GM18526 (cell line): ENCODE data around the gene GOLGA5.

ENCODE experiments used
- POLR2A ChIP-seq: IDR thresholded peaks from 3 replicates; pipeline ENCODE4 v1.6.1; 2011; ENCODE audit not compliant: insufficient read length; ENCODE audit errors: extremely low read depth

GOLGA5 gene

GRCh38 chr14:92866181-92866752, 72.2 kb downstream of the GOLGA5 start:
- no peak for TF ChIP-seq POLR2A

DNA sequence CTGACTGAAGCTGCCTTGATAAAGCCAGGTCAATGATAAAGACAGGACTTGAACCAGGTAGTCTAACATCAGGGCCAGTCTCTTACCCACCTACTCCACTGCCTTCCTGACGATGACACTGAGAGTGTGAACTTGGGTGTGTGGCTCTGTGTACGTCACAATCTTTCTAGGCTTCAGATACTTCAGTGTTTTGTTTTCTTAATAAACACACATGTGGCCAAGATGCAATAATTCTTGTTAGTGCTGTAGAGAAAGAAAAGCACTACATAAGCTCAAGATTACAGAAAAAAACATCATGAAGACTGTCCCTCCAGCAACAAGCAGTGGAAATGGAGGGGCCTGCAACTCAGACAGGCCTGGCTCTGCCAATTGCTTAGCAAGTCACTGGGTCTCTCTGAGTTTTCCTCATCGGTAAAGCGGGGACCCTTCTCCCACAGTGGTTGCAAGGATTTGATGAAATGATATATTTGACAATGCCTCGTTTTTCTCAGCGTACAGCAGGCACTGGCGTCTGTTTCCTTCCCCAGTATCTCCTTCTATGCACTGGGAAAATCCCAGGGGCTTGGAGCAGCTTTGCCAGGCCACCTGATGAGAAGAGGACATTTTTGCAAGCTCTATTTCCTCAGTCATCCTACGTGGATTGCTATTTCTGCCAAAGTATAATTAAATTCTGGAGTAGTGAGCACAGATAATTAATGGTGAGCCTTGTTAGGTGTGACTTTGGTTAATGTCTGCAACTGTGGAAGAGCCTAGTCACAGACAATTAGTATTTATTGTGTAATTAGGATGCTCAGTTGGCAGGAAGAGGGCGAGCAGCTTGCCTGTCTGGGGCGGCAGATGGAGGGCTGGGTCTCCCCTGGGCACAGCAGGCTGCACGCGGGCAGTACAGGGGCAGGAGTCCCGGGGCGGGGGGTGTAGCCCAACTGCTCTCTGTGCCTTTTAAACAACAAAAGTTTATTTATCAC, 73.1 kb downstream of the GOLGA5 start:
- TF ChIP-seq POLR2A, result no peak

DNA sequence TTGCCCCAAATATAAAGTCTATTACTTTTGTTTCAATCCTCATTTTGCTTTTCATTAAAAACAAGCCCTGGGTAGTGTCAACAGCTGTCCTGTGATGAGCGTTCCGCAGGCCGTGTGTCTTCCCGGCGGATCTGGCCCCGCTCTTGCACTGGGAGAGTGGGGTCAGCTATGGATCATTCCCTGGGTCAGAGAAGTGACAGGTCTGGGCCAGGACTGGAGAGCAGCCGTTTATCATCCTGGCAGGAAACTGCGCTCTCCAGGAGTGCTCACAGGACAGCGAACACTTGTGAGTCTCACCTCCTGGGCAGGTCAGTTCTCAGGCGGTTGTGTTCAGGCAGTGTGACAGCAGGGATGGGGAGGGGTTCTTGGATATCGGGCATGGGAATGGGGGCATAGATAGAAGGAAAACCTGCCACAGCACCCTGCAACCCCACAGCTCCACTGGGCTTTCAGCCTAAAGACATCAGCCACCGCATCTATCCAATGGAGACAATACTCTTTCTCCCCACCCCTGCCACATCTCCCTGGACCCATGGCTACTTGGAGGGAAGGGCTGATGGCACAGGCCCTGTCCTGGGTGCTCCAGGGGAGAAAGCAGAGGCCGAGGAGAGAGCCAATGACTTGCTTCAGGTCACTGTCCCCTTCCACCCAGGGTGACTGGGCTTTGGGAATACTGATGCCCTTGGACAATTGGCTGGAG, 81.0 kb downstream of the GOLGA5 start:
- TF ChIP-seq POLR2A, result no peak

DNA sequence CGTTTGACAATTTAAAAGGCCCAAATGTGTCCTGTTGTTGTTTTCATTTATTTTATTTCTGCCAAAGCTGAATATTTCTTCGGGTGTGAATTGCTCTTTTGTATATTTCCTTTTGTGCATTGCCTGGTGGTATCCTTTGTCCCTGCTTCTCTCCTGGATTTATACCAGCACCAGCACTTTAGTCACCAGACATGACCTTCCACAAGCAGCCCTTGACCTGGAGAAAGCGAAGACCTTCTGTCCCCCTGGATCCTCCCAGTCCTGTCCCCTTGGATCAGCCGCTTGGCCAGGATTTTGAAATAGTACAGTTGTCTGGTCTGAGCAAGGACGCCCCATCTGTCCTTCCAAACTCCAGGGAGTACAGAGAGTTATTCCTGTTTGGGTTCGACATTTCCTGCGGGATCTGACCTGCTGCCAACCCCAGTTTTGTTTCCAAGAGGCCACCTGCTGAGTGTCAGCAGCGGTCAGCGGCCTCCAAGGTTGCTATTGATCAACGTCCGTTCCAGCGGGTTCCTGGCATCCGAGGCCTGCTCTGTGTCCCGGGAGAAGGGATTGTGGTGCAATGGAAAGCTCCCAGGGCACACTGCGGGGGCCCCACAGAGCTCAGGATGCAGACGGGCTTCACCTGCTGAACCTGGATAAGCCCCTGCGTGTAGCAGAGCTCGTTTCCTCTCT, 83.8 kb downstream of the GOLGA5 start:
- TF ChIP-seq POLR2A, result no peak

DNA sequence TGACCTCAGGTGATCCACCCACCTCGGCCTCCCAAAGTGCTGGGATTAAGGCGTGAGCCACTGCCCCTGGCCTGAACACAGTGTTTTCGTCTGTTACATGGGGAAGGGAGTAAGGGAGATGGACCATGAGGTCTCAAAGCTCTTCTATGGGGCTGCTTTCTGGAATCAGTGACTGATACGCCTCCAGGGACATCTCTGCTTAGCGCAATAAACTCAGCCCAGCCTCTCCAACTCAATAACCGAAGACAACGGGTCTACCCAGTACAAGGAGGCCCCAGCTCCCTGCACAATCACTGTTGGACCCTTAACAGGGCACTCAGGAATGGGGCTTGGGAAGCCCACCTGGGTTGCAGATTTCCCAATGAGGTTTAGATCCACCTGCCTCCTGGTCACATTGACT, 86.2 kb downstream of the GOLGA5 start:
- TF ChIP-seq POLR2A, result no peak

DNA sequence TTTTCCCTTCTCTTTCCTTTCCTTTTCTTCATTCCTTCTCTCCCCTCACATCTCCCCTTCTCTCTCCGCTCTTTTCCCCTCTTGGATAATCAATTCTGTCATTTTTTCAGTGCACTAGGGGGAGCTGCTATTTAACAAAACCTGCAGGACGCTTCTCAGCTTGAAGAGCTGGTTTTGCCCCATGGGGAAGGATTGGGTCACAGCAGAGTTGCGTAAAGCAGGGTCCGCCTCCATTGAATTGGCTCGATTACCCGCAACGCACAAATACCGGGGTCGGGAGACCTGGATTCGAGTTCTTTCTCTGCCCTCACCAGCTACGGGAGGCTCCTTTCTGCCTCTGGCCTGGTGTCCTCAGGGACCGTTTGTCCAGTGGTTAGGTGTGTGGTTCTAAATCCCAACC, 86.7 kb downstream of the GOLGA5 start:
- TF ChIP-seq POLR2A, result no peak

GRCh38 chr14:92883066-92883465, 89.0 kb downstream of the GOLGA5 start:
- TF ChIP-seq POLR2A, result no peak

DNA sequence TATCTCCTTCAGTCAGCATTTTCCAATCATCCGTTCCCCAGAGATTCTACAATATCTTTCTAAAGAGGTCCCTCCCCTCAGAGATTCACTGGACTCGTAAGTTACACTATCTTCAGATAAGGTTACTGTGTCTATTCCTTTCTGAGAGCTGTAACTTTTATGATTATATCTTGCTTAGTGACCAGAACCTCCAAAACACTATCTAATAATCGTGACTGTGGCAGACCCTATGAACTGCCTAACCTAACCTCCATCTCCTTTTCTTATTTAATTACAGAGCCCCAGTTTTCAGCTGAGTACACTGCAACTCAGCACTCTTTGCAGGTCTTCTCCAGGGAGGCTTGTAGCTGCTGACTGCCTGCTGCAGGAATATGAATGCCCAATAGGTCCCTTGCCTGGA, 90.3 kb downstream of the GOLGA5 start:
- no peak for TF ChIP-seq POLR2A

DNA sequence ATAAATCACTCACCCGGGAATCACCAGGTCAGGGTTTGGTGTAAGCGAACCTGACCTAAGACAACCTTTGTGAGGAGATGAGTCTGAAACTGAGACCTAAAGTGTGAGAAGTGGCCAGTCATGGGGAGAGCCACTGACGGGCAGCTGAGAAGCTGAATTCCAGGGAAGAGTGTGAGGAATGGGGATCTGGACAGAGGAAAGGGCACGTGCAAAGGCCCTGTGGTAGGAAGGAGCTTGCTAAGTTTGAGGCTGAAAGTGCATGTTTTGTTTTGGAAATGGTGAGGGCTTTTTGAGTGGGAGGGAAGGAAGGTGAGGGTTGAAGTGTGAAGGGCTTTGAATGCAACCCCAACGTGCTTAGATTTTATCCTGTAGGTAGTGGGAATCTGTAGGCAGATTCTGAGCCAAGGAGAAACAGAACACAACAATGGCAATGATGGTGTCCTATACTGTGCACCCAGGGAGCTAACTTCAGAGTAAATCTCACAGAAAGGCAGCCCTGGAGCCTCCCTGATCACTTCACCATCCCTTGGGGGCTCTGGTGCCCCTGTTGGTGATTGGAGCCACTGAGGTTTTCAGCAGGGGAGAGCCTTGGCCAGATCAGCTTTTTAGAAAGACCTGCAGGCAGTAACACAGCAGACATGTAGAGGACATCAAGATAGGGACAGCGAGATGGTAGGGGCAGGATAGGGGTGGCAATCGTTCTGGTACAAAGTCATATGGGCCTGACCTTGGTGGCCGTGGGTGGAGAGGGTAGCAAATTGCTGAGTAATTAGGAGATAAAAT, 91.4 kb downstream of the GOLGA5 start:
- TF ChIP-seq POLR2A, result no peak

GRCh38 chr14:92886337-92886736, 92.2 kb downstream of the GOLGA5 start:
- no peak for TF ChIP-seq POLR2A

DNA sequence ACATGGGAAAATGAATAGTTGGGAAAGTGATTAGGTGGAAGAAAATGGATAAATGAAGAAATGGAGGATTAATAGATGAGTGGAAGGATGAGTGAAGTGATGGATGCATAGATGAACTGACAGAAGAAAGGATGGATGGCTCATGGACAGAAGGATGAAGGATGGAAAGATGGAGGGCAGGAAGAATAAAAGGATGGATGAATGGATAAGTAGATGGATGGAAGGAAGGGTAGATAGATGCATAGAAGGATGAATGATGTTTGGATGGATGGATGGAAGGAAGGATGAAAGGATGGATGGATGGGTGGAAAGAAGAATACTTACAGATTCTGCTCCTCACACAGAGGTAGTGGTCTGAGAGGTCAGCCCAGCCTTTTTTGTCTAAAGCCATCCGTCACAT, 93.1 kb downstream of the GOLGA5 start:
- TF ChIP-seq POLR2A, result no peak

DNA sequence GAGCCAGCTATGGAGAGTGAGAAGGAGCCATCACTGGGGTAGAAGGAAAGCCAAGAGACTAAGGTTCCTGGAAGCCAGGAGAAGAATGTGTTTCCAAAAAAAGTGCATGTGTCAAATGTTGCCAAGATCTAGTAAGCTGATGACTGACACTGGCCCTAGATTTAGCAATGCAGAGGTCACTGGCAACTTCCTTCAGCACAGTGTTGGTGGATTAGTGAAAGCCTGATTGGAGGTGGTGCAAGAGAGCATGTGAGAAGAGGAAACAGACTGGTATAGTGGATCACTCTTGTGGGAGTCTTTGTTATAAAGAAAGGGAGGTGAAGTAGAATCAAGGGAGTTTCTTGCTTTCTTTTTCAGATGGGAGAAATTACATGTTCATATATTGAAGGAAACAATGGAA, 94.8 kb downstream of the GOLGA5 start:
- no peak for TF ChIP-seq POLR2A
